Mucosa of stomach (tissue), 1 donor: ENCODE data around the gene HIPK3.
"Not testable (repeated sequence)": the region's sequence is repeated elsewhere in the genome, so short reads cannot be mapped to it uniquely, and the experiment has no call there.

Source experiments
- H3K27me3 ChIP-seq: one replicate; pipeline ENCODE4 v1.7.0; 2013; ENCODE audit warnings: mild to moderate bottlenecking, low read length; ENCODE audit not compliant: control insufficient read depth, insufficient read depth
- H3K36me3 ChIP-seq: one replicate; pipeline ENCODE4 v1.7.0; 2013; ENCODE audit warnings: low read length; ENCODE audit not compliant: control insufficient read depth, insufficient read depth
- H3K4me1 ChIP-seq: one replicate; pipeline ENCODE4 v1.7.0; 2013; ENCODE audit warnings: mild to moderate bottlenecking, low read length; ENCODE audit not compliant: control insufficient read depth, insufficient read depth
- H3K4me3 ChIP-seq: one replicate; pipeline ENCODE4 v1.7.0; 2013; ENCODE audit warnings: low read length
- H3K9ac ChIP-seq: one replicate; pipeline ENCODE4 v1.7.0; 2013; ENCODE audit warnings: mild to moderate bottlenecking, low read length, moderate library complexity
- H3K9me3 ChIP-seq: one replicate; pipeline ENCODE4 v1.7.0; 2013; ENCODE audit warnings: mild to moderate bottlenecking, low read length, moderate library complexity; ENCODE audit not compliant: control insufficient read depth
- donor health status: Pancreatic carcinoma.

The HIPK3 gene

DNA sequence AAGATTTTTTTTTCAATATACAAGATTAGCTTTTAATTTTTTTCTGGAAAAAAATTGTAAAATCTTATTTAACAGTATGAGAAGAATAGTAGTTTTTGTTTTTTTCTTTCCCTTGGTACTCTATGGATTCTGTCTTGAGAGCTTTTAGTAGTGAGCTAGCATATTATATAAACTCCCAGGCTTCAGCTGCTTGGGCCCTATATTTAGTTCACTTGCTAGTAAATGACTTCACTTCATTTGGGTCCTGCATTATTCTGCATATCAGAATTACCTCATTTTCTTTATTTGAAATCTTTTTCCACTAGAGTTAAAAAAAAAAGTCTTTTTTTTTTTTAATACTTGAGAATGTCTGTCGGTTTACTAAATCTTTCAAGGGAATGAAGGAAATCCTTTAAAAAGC, 33.1 kb downstream of the HIPK3 start:
- Histone ChIP-seq H3K4me1 (peaks cover 6% of the 10 kb centered on the region), H3K27me3 (no peaks in the 10 kb centered on the region), H3K36me3 (no peaks in the 10 kb centered on the region), H3K9ac (no peak overlapping the region), H3K4me3 (no peak overlapping the region), H3K9me3 (no peaks in the 10 kb centered on the region)

DNA sequence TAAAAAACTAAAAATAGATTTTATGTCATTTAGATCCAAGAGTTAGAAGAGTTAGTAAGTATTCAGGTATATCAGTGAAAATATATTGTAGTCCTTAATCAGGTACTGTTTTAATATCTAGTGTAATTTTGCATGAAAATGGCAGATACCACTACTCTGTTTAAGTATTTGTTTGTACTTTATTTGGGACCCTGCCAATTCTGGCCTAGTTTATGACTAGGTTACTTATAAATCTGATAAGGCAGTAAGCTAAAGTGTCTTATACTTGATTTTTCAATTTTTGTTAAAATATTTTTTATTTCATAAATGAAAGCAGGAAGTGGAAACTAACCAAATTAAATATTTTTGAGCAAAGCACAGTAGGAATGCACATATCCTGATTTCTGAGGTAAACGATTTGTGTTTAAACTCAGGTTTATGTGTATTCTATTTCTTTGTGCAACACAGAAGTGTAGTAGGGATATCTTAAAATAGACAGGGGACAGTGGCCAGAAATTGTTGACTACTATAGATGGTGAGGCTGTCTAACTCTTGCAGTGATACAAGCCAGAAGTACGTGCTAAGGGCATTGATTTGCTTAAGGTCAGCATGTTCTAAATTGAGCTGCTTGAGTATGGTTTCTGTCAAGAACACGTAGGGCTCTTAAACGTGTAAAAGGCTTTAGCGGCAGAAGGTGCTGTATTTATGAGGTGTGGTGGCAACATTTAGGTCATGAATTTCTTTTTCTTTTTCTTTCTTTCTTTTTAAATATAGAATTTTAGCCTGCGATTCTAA, 34.0 kb downstream of the HIPK3 start:
- Histone ChIP-seq H3K36me3 (no peaks in the 10 kb centered on the region), H3K9me3 (no peaks in the 10 kb centered on the region), H3K27me3 (no peaks in the 10 kb centered on the region), H3K9ac (no peak overlapping the region), H3K4me1 (peaks cover 6% of the 10 kb centered on the region), H3K4me3 (no peak overlapping the region)

DNA sequence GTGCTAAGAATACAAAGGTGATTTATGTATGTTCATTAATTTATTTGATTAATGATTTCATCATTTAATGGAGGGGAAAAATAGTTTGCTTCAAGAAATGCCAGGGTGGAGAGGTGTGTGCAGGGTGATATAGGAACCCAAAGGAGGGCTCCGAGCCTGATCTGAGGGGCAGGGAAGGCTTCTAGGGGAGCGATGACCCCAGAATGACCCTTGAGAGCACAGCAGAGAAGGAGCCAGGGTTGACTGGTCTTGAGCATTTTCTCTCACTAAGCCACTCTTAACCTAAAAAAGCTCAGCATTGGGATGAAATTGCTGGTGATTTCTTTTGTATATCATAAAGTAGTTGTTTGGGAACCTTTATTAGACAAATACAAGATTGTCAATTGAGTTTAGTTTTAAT, 35.1 kb downstream of the HIPK3 start:
- peaks cover 6% of the 10 kb centered on the region for H3K4me1 ChIP-seq
- no peak overlapping the region for H3K9ac ChIP-seq
- H3K4me3 ChIP-seq = no peak overlapping the region
- no peaks in the 10 kb centered on the region for H3K36me3 ChIP-seq
- H3K27me3 ChIP-seq = no peaks in the 10 kb centered on the region
- H3K9me3 ChIP-seq = no peaks in the 10 kb centered on the region

DNA sequence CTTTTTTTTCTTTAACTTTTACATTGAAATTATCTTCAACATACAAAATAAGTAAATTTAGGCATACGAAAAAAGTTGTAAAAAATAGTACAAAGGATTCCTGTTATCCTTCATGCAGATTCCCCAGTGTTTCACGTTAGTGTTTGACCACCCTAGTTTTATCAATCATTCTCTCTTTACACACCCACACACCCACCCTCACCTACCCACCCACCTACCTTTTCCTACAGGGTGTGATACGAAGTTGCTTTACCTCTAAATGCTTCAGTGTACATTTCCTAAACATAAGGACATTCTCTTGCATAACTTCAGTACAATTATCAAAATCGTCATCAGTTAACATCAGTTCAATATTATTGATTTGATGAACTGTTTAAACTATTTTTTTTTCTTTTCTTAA, 37.0 kb downstream of the HIPK3 start:
- H3K27me3 ChIP-seq = no peaks in the 10 kb centered on the region
- peaks cover 6% of the 10 kb centered on the region for H3K4me1 ChIP-seq
- H3K9me3 ChIP-seq = no peaks in the 10 kb centered on the region
- H3K36me3 ChIP-seq = no peaks in the 10 kb centered on the region
- H3K4me3 ChIP-seq = no peak overlapping the region
- no peak overlapping the region for H3K9ac ChIP-seq

DNA sequence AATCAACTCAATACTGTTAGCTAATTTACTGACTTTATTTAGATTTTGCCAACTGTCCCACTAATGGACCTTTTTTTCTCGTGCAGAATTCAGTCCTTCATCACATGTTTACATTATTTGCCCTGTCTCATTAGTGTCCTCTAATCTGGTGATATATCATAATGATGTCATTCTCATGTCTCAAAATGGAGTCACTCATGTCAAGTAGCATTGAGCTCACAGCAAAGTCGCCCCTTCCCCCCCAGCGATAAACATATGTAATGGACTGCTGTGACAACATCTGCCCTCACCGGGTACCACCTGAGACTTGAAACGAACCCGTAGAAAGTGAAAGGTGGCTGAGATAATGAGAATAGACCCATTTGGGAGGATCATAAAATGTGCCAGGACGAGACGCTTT, 37.6 kb downstream of the HIPK3 start:
- Histone ChIP-seq H3K4me1 (peaks cover 6% of the 10 kb centered on the region), H3K4me3 (no peak overlapping the region), H3K9ac (no peak overlapping the region), H3K9me3 (no peaks in the 10 kb centered on the region), H3K36me3 (no peaks in the 10 kb centered on the region), H3K27me3 (no peaks in the 10 kb centered on the region)

DNA sequence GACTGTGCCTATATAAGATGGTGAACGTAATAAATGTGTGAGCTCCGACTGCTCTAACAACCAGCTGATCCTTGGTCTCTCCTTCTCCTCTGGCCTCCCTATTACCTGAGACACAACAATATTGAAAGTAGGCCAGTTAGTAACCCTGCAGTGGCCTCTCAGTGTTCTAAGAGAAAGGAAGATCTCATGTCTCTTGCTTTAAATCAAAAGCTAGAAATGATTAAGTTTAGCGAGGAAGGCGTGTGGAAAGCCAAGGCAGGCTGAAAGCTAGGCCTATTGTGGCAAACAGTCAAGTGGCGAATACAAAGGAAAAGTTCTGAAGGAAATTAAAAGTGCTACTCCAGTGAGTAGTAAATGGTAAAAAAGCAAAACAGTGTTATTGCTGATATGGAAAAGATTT, 39.5 kb downstream of the HIPK3 start:
- no peaks in the 10 kb centered on the region for H3K36me3 ChIP-seq
- H3K9me3 ChIP-seq = no peaks in the 10 kb centered on the region
- H3K4me3 ChIP-seq = no peak overlapping the region
- H3K27me3 ChIP-seq = no peaks in the 10 kb centered on the region
- no peak overlapping the region for H3K9ac ChIP-seq
- peaks cover under 1% of the 10 kb centered on the region for H3K4me1 ChIP-seq

DNA sequence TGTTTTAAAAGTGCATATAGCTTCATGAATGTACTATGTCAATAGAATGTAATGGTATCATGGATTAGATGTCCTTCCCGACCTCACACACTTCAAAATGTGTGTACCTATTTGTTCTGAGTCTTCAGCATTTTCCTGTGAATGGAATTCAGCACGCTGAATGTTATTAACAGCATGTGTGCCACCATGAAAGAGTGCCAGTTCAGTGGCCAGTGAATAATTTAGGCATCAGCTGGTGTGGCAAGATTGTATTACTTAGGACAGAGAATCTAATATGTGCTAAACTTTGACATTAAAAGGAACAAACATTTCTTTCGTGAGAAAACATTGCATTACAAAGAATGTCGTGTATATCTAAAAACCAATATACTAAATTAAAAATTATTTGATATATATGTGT, 46.4 kb downstream of the HIPK3 start:
- Histone ChIP-seq H3K9ac (no peak overlapping the region), H3K9me3 (no peaks in the 10 kb centered on the region), H3K4me1 (no peaks in the 10 kb centered on the region), H3K36me3 (no peaks in the 10 kb centered on the region), H3K4me3 (no peak overlapping the region), H3K27me3 (no peaks in the 10 kb centered on the region)

DNA sequence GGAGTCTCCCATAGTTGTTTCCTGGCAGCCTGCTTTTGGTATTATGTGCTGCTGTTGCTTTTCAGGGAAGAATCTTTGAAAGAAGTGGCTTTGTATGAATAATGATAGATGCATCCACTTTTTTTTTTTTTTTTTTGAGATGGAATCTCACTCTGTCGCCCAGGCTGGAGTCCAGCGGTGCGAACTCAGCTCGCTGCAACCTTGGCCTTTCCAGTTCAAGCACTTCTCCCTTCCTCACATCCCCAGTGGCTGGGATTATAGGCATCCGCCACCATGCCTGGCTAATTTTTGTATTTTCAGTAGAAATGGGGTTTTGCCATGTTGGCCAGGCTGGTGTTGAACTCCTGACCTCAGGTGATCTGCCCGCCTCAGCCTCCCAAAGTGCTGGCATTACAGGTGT, 49.6 kb downstream of the HIPK3 start:
- H3K9me3 ChIP-seq, H3K9ac ChIP-seq, H3K27me3 ChIP-seq, H3K4me3 ChIP-seq, H3K36me3 ChIP-seq, H3K4me1 ChIP-seq: not testable (repeated sequence)

DNA sequence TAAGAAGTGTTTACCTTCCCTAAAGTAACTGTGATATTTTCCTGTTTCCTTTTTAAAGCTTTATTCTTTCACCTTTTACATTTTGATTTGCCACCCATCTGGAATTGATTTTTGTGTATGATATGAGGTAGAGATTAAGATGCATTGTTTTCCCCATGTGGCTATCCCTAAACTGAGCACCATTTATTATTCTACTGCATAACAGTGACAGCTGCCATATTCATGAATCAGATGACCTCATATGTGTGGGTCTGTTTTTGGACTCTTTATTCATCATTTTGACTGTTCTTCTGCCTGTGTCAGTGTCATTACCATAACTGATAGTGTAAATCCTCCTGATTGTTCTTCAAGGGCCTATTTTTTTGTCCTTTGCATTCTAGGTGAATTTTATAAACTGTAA, 50.8 kb downstream of the HIPK3 start:
- Histone ChIP-seq H3K36me3 (no peaks in the 10 kb centered on the region), H3K4me1 (no peaks in the 10 kb centered on the region), H3K4me3 (no peak overlapping the region), H3K27me3 (no peaks in the 10 kb centered on the region), H3K9me3 (no peaks in the 10 kb centered on the region), H3K9ac (no peak overlapping the region)

DNA sequence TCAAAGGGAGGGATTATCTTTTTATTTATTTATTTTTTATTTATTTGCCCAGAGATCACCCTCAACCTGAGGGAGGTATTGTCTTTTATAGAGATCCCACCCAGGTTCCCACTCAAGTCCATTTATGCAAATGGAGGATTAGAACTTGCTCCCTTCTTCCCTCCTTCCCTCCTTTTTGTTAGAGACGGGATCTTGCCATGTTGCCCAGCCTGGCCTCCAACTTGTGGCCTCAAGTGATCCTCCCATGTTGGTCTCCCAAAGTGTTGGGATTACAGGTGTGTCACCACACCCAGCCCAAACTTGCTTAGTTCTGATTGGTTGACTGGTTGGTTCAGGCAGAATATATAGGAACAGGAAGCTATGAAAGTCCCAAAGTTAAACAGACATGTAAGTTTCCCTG, 51.9 kb downstream of the HIPK3 start:
- Histone ChIP-seq H3K36me3 (no peaks in the 10 kb centered on the region), H3K9ac (no peak overlapping the region), H3K9me3 (no peaks in the 10 kb centered on the region), H3K27me3 (no peaks in the 10 kb centered on the region), H3K4me1 (no peaks in the 10 kb centered on the region), H3K4me3 (no peak overlapping the region)

DNA sequence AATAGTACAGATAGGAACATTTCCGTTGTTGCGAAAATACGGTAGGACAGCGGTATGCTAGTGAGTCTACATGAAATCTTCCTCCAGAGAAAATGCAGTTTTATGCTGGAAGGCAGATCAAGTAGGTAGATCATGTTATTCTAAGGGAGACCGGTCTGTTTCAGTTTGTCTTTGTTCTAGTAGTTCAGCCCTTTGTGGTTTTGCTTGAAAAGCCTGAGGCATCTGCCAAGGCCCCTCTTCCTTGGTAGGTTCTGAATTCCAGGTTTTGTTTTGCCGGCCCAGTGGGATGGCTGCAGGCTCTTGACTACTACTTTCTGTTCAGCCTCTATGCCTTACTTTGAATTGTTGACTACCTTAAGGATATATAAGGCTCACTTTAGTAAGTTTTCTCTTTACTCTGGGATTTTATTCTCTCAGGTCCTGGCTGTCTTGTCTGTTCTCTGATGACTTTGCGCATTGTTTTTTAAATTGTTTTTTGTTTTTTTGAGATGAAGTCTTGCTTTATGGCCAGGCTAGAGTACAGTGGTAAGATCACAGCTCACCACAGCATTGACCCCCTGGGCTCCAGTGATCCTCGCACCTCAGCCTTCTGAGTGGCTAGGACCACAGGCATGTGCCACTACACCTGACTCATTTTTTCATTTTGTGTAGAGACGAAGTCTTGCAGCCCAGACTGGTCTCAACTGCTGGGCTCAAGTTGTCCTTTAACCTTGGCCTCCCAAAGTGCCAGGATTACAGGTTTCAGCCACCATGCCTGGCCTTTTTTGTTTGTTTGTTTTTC, 53.7 kb downstream of the HIPK3 start:
- H3K27me3 ChIP-seq = no peaks in the 10 kb centered on the region
- H3K4me1 ChIP-seq = no peaks in the 10 kb centered on the region
- H3K9me3 ChIP-seq = no peaks in the 10 kb centered on the region
- no peak overlapping the region for H3K4me3 ChIP-seq
- no peaks in the 10 kb centered on the region for H3K36me3 ChIP-seq
- H3K9ac ChIP-seq = no peak overlapping the region

DNA sequence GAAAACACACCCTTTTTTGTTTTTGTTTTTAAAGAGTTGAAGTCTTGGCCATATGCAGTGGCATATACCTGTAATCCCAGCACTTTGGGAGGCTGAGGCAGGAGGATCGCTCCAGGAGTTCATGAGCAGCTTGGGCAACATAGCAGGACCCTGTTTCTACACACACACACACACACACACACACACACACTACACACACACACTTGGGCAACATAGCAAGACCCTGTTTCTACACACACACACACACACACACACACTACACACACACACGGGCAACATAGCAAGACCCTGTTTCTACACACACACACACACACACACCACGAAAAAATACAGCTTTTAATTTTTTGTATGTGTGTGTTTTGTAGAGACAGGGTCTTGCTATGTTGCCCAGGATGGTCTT, 54.5 kb downstream of the HIPK3 start:
- no peaks in the 10 kb centered on the region for H3K36me3 ChIP-seq
- no peaks in the 10 kb centered on the region for H3K9me3 ChIP-seq
- no peak overlapping the region for H3K9ac ChIP-seq
- H3K4me1 ChIP-seq = no peaks in the 10 kb centered on the region
- no peak overlapping the region for H3K4me3 ChIP-seq
- H3K27me3 ChIP-seq = no peaks in the 10 kb centered on the region
